ENCODE measurements around the gene ATAD3C.
A peak's percentile ranks its signal among the peaks of the same experiment; 100 is the strongest.

DNA sequence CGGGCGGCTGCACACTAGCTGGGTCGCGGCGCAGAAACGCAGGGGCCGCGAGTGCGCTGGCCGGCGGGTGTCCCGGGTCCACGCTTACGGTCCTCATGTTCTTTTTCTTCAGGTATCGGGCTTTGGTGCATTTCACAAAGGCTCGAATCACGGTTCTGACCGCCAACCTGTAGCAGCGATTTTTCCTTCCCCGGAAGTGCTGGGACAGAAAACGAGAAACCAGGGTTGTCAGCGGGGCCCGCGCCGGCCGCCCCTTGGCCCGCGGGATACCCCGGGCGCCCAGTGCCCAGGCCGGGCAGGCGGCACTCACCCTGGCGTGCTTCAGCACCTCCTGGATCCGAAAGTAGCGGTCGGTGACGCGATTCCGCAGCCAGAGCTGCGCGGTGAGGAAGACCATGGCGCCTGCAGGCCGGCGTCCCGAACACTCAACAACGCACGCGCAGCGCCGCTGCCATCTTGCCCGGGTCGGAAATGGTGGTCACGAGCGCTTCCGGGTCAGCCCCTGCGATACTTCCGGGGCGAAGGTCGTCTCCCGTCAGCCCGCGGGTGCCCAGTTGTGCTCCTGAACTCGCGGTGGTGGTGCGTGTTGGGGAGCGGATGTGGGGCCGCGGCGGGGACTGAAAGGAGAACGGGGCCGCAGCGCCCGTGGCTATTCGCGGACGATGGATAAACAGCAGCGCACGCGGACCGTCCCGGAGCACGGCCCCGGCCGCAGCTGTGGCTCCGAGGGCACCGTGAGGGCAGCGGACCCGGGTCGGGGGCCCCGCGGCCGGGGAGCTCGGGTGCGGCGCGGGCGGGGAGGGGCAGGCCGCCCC is 42.5 kb upstream of the ATAD3C start, which contains the start of gene MRPL20:
- TF ChIP-seq POLR2A (IDR thresholded peaks at IDR 0.05; ENCODE audit: low read depth, low read length) = peak; percentile 94
- no peak for TF ChIP-seq PAX5 (IDR thresholded peaks at IDR 0.05; ENCODE audit: insufficient read depth, low read length, severe bottlenecking)
- peak; percentile 96 for TF ChIP-seq POLR2AphosphoS5 (IDR thresholded peaks at IDR 0.05; ENCODE audit: low read depth, low read length)
- peak; percentile 5; the same call in 1 of the 2 replicates for TF ChIP-seq SPI1 (IDR thresholded peaks at IDR 0.05; ENCODE audit: low read depth, low read length)
- TF ChIP-seq POU2F2 (IDR thresholded peaks at IDR 0.05; ENCODE audit: low read depth, low read length) = peak; percentile 57

Data from GM12891 (cell line).